GM19099 (cell line): Measurements from ENCODE around the gene DDC.

Source experiments
- POLR2A ChIP-seq: IDR thresholded peaks from 3 replicates; pipeline ENCODE4 v1.6.1; 2011; ENCODE audit warnings: low read depth; ENCODE audit not compliant: insufficient read length; ENCODE audit errors: extremely low read depth

DDC gene

DNA sequence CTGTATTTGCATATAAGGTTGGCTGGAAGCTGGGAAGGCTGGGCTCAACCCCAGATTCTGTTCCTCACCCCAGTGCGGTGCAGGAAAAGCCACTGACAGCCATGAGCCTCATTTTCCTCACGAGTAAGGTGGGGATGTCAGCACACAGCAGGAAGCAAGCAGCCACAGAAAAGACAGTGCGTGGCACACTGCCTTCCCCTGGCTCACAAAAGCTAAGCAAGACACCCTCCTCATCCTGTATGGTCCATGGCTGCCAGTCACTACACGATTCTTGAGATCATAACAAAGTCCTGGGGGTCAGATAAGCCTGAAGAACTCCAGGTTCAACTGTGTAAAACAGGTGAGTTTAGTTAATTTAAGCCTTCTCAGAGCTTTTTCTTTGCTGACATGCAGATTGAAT is 28.9 kb upstream of the DDC start:
- TF ChIP-seq POLR2A = no peak

DNA sequence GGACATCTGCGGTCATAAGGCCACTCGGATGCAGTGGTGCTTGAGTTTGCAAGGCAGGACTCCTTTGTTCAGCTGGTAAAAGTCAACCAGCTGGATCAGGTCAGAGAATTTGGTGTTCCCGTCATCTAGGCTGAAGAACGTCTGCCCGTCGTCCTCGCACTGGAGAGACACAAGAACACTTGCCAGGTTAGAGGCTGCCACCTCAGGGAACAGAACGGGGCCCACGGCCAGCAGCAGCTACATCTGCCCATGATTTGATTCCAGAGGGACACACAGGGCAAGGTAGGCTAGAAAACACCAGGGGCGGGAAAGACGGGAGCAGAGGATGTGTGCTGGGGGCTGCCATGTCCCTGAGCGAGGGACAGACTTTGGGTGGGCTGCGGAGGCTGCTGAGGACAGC is 27.7 kb upstream of the DDC start:
- TF ChIP-seq POLR2A = no peak

DNA sequence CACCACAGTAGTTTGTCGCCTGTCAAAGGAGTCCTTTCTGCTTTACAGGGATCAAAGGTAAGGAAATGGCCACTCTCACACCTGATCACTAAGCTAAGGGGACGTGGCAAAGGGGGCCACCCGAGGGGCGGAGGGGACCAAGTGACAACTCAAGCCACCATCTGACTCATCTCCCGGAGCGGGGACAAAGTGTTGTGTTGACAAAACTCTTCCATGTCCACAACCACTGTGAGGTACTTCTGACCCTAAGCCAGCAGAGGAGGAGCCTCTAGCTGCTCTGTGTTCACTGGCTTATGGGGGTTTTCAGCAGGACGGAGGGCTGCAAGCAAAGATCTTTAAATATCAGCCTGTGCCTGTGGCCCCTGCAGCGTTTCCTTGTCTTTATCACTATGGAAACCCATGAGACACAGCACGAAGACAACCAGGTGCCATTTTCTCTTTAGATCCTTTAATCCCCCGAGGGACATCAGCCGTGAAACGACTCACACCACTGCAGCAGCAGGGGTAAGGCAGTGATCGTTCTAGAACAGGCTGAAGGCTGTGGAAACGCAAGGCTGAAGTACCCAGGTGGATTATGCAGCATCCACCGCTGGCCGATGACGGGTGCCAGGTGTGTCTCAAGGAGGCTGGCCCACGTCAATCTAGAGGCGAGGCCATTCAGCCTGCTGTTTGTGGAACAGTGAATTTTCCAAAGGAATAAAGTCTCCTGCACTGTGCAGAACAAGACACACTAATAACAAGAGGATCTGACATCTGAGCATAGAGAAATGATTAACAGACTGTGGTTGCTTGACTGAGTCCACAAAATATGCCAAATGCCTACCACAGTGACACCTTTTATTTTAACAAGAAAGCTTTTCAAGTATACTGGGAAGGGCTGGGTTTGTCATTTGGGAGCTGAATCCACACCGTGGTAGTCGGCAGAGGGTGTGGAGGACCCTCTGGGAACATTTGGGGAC is 26.6 kb upstream of the DDC start:
- TF ChIP-seq POLR2A = no peak

DNA sequence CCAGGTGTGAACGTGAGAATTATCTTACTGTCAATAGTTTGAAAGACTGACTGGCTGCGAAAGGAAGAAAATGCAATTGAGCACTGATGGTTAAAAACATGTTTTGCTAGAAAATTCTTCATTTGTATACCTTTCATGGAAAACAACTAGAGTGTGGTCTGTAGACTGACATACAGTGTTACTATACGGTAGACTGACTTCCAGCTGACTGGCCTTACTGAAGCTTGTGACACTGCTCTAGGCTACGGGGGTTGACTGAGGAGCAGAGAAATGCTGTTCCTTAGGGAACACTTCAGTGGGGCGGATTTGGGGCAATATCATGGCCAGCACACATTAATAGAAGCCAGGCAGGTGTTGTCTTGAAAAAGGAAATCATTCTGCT is 25.9 kb upstream of the DDC start:
- no peak for TF ChIP-seq POLR2A

DNA sequence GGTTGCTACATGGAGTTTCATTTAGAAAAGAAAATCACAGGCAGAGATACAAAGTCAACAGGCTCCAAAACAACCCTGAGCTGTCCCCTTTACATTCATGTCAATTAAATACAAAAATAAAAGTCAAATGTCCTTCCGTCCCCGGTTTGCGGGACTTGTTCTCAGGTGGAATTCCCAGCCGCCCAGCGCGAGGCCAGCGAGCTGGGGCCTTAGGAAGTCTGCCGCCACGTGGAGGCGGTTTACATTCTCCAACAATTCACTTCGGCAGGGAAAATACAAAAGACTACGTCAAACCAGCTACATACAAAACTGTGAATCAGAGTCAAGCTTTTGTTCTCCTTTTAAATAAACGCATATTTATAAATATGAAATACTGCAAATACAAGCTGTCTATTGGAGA is 25.3 kb upstream of the DDC start:
- TF ChIP-seq POLR2A = no peak

DNA sequence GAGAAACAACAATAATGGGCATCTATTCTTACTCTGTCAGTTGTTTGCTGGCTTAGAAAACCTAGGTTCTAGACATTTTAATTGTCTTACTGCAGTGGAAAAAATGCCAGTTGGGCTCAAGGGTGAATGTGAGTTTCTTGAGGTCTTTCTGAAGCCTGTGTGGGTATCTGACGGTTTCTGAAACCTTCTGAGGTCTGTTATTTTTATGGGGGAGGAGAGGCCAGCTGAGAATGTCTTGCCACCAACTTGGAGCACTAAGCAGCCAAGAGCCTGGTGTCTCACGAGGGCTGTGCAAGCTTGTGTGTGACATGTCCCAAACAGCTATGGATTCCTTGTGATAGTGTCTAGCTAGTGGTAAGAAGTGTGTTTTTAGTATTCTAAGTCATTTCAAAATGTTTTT is 24.2 kb upstream of the DDC start:
- TF ChIP-seq POLR2A = no peak

DNA sequence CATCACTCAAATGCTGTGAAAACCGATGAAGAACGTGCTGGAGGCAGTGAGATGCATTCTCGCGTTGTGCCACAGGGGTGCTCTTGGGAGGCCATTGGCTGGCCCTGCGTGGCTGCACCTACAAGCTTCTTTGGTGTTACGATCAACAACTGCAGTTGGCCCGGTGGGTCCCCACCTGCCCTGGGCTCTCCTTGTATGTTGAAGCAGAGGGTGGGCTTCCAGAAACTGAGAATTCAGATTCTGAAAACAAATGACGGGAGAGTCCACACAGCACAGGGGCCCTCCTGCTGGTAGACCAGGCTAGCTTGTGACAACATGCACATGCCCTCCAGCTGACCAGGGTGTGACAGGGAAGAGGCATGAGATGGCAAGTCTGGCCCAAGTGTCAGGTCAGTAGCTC is 23.7 kb upstream of the DDC start:
- TF ChIP-seq POLR2A = no peak

DNA sequence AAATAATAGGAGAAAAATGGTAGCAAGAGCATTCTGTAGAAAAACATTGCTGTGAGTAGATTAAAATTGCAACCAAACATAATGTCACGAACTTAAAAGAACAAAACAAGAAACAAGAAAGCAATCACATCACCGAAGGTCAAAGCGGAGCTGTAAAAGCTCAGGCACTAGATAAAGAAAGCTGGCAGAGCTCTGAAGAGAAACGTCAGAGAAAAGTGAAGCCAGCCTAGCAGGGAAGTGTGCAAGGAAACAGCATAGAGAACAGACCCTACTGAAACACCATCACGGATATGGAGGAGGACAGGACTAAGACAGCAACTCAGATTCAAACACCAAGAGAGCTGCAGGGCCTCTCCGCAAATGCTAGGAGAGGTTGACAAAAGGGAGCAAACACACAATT is 22.5 kb upstream of the DDC start:
- TF ChIP-seq POLR2A = no peak

DNA sequence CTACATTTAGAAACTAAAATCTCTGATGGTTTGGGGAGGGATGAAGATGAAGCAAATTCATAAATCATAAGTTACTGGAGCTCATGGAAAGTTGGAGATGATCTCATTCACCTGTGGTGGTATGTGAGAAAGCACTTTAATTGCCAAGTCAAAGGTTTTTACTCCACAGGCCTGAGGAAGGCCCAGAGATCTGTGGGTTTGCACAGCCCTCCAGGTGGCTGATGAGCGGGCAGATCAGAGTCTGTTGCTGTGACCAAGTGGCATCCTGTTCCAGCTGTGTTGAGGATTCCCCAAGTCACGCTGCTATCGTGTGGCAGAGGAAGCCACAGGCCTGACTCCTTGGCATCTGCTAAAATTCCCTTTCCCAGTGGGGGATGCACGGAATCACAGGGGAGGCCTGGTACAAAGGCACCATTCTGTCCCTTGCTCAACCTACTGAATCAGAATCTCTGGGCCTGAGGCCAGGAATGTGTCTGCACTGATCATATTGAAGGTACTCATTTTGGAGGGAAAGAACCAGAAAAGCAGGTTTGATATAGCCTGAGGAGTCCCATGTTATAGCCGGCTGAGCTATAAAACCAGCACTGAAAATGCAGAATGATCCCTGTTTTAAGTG is 19.7 kb upstream of the DDC start:
- TF ChIP-seq POLR2A = no peak

DNA sequence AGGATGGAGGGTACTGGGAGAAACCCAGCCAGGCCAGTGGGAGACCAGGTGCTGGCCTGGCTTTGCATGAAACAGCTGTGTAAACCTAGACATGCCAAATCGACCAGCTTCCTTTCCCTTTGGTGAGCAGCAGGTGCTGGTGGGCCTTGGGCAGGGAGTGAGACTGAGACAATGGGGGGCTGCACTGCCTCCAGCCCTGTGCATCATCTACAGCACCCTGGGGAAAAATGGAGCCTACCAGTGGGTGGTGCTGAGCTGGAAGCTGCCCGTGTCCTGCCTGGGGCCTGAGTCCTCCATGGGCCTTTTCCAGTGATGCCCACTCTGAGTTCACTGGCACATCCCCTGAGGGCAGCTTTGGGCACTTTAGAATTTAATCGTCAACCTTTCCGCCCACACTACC is 19.2 kb upstream of the DDC start:
- TF ChIP-seq POLR2A = no peak

DNA sequence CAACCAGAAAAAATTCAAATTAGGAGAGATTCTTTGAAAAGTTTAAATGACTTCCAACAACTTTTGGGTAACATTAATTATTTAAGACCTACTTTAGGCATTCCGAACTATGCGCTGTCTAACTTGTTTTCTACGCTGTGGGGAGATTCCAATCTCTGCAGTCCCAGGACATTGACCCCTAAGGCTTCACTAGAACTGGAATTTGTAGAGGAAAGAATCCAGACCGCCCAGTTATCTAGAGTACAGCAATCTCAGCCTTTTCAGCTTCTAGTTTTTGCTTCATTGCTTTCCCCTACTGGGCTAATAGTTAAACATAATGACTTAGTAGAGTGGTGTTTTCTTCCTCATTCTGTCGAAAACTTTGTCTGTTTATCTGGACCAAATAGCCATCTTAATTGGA is 14.9 kb upstream of the DDC start:
- TF ChIP-seq POLR2A = no peak

DNA sequence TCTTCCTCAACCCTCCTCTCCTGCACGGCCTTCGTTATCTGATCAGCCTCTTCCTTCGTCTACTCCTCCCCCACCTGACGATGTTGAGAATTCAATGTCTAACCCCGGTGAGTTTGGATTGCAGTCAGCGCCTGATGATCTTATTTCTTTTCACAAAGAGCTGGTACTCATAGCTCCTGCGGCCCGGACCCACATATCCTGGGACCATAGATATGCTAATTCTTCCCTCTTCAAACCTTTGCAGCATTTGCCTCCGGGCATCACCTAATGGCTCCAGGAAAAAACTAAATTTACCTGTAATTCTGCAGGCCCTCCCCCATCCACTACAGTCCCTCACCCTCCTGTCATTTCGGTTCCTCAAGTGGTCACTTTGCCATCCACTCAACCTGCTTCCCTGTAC is 12.4 kb upstream of the DDC start:
- TF ChIP-seq POLR2A = no peak

DNA sequence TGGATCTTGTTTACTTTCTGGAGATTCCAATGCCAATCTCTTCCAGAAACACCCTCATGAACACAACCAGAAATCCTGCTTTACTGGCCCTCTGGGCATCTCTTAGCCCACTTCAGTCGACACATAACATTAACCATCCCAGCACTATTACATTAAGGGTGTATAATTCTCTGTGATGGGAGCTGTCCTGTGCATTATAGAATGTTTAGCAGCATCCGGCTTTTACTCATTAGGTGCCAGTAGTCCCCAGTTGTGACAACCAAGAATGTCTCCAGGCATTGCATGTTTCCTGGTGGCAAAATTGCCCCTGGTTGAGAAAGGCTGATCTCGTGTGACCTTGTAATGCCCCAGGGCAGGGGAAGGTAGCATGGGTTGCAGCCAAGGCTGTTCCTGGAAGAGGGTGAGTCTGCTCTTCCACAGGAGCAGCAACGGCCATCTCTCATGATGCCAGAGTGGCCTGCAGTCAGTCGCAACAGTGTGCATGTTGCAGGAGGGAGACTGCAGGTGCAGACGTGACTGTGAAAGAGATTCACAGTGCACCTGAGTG is 2.6 kb upstream of the DDC start:
- no peak for TF ChIP-seq POLR2A

DNA sequence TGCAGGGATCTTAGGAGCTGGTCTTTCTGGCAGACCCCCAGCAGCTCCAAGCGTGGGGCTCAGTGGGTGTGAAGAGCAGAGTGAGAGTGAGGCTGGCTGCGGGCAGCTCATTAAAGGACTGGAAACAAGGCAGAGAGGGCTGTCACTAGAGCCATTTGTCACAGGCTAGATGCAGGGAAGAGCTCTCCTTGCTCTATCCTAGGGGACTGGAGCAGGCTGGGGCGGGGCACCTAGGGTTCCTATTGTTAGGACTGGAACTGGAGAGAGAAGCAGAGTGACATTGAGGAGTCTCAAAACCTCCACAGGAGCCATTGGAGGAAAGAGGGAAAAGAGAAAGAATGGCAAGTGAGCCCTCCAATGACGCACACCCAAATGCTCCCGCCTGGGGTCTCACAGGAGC is 772 bp upstream of the DDC start:
- TF ChIP-seq POLR2A = no peak

DNA sequence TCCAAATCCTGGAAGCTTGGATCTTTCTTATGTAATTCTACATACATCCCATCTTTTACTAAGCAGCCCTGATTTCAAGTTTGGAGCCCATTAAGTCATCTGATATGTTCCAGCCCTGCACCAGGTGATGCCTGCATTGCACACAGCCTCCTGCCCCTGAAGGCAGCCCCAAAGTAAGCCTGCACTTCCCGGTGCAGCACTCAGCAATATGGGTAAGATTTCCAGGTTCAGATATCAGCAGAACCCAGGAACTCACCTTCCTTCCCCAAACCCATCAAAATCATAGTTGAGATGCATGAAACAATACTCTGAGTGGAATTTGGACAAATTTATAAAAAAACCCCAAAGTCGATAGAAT is 333 bp upstream of the DDC start:
- TF ChIP-seq POLR2A = no peak

DNA sequence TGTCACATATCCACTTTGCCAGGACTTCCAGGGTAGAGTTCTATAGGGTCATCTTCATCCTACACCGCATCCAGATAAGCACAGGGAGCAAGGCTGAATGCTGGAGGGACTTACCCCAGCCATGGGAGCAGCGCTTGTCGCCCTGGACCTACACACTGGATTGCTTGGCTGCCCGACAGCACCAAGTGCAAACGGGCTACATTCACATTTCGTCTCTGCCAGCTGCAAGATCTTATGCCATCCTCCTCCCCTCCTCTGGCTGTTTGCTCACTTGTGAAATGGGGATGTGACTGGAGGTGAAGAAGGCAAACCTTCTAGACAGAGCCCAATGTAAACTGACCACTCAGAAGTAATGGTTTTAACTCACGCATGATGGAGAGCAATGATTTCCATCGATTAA is 1.0 kb downstream of the DDC start:
- no peak for TF ChIP-seq POLR2A
